8988T (cell line): ENCODE measurements around the gene ANKRD10.
A peak's percentile ranks its signal among the peaks of the same experiment; 100 is the strongest.

Source experiments
- DNase-seq: peaks from one replicate; pipeline ENCODE4 v3.0.0; 2011

ANKRD10 gene

DNA sequence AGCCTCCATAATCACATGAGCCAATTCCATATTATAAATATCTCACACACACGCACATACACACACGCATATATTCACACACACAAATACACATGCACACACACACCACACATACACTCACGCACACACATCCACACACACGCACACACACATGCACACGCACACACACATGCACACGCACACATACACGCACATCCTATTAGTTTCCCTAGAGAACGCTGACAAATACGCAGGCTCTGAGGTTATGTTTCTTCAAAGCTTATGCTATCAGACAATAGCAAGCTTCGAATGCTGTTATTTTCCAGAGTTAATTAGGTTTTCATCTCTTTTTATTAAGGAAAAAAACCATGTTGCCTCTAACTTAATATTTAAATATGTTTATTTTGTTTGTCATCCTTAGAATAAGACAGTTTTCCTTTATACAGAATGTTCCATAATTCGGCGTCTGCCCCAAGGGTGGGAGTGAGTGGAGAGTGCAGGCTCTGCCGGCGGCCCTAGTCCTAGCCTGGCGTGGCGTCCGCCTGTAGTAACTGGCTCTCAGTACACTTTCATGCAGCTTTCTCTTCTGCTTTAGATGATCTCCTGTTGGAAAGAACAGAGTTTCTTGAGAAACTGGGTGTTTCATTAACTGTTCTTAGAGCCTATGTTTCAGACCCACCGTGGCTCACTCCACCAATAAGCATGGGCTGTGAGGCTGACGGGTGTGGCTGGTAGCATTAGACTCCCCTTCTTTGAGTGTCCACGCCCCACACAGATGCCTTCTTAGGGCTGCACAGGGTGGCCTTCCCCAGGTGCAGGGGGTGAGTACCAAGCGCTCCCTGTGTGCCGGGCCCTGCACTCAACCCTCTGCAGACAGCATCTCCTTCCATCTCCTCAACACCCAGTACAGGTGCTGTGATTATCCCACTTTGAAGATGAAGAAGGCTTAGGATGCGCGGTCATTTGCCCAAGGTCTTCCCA lies 30.4 kb upstream of the ANKRD10 start:
- no peak for DNase-seq

DNA sequence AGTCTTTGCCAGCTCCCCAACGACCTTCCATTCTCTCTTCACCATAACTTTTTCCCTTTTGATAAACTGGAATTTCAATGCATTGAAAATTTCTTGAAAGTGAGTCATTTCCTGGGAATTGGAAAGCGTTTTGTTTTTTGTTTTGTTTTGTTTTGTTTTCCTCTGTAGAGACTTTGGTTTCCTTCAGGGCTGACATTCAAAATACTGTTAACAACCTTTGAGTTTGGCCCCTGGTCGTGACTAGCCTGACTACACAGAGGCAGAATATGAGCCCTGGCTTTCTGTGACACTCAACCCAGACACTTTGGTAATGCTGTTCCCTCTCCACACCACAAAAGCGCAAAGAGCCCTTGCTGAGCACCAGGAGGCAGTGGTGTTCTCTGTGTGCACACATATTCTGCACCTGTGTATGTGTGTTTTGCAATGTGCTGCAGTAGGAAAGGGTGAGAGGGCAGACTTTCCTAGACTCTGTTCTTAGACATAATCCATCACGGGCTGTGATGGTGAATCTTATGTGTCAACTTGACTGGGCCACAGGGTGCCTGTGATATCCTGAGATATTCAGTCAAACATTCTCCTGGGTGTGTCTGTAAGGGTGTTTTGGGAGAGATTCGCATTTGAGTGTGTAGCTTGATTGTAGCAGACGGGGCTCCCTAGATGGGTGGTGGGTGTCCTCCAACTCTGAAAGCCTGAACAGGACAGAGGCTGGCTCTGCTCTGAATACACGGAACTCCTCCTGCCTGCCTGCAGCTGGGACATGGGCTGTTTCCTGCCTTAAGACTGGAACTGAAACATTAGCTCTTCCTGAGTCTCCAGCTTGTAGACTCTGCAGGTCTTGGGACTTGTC lies 29.5 kb upstream of the ANKRD10 start:
- peak; percentile 58 for DNase-seq

DNA sequence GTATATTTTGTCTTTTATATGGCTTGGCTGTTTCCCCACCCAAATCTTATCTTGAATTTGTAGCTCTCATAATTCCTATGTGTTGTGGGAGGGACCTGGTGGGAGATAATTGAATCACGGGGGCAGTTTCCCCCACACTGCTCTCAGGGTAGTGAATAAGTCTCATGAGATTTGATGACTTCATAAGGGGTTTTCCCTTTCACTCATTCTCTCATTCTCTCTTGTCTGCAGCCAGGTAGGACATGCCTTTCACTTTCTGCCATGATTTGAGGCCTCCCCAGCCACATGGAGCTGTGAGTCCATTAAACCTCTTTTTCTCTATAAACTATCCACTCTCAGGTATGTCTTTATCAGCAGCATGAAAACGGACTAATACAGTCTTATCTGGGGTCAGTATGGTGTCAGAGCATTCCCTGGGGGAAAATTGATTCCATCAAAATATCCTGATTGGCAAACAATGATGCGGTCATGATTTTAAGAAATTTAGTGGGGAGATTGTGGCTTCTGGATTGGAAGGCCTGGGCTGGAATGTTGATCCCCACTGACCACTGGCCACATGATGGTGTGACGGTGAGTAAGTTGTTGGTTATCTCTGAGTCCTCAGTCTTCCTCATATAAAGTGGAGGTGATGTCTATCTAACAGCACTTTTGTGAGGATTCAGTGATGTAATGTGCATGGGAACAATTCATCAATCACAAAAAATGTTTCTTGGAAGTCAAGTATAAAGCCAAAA lies 27.5 kb upstream of the ANKRD10 start:
- DNase-seq = no peak

DNA sequence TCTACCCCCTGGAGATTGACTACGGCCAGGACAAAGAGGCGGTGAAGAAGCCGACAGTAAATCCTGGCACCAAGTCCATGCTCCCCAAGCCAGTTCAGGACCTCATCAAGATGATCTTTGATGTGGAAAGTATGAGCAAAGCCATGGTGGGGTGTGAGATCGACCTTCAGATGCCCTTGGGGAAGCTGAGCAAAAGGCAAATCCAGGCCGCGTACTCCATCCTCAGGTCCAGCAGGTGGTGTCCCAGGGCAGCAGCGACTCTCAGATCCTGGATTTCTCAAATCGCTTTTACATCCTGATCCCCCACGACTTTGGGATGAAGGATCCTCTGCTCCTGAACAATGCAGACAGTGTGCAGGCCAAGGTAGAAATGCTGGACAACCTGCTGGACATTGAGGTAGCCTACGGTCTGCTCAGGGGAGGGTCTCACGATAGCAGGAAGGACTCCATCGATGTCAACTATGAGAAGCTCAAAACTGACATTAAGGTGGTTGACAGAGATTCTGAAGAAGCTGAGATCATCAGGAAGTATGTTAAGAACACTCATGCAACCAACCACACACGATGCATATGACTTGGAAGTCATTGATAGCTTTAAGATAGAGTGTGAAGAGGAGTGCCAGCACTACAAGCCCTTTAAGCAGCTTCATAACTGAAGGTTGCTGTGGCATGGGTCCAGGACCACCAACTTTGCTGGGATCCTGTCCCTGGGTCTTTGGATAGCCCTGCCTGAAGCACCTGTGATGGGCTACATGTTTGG lies 24.0 kb upstream of the ANKRD10 start:
- DNase-seq = no peak

DNA sequence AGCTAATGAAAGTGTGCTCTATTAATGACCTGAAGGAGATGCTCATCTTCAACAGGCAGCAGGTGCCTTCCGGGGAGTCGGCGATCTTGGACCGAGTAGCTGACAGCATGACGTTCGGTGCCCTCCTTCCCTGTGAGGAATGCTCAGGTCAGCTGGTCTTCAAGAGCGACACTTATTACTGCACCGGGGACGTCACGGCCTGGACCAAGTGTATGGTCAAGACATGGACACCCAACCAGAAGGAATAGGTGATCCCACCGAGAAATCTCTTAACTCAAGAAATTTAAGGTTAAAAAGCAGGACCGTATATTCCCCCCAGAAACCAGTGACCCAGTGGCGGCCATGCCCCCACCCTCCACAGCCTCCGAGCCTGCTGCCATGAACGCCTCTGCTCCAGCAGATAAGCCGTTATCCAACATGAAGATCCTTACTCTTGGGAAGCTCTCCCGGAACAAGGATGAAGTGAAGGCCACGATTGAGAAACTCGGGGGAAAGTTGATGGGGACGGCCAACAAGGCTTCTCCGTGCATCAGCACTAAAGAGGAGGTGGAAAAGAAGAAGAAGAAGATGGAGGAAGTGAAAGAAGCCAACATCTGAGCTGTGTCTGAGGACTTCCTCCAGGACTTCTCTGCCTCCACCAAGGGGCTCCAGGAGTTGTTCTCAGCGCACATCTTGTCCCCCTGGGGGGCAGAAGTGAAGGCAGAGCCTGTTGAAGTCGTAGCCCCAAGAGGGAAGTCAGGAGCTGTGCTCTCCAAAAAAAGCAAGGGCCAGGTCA lies 22.8 kb upstream of the ANKRD10 start:
- no peak for DNase-seq

DNA sequence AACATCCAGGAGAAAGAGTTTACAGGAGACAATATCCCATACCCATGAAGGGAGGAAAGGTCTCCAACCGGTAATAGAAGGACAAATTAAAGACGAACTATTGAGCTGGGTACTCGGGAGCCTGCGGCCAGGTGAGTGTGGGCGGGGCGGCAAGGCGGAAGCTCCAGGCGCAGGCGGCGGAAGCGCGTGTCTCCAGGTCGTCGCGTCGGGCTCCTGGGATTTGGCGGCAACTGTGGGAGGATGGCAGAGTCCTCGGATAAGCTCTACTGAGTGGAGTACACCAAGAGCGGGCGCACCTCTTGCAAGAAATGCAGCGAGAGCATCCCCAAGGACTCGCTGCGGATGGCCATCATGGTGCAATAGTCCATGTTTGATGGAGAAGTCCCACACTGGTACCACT lies 21.6 kb upstream of the ANKRD10 start:
- no peak for DNase-seq

DNA sequence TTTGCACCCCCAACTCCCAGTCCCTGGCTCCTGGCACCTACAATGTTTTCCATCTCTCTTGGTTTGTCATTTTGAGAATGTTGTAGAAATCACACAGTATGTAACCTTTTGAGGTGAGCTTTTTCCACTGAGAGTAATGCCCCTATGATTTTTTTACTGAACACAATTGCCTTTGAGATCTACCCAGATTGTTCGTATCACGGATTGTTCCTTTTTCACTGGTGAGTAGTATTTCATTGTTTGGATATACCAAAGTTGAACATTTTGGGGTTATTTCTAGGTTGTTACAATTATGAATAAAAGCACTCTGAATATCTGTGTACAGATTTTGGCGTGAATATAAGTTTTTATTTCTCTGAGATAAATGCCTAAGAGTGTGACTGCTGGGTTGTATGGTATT lies 17.7 kb upstream of the ANKRD10 start:
- no peak for DNase-seq

DNA sequence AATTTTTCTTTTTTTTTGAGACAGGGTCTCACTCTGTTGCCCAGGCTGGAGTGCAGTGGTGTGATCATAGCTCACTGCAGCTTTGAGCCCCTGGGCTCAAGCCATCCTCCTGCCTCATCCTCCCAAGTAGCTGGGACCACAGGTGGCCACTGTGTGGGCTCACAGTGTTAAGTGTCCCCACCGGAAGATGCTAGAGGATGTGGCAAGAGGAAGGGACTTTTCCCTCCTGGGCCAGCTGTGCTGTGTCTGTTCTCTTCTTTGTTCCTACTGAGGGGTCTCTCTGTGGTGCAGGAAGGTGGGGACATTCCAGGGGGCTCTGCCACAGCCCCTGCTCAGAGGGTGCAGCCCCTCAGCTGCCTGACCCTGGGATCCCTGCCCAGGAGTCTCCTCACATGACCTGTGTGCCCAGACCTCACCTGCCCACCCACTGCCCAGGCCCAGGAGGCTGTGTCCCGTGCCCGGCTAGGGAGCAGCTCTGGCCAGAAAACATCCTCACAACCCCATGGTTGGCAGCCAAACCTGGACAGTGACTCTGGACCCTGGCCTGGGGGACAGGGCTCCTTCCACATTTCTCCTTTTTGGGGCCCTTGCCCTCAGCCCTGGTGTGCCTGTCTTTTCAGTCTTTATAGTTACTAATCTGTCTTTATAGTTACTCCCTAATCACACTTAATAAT lies 14.4 kb upstream of the ANKRD10 start:
- no peak for DNase-seq

DNA sequence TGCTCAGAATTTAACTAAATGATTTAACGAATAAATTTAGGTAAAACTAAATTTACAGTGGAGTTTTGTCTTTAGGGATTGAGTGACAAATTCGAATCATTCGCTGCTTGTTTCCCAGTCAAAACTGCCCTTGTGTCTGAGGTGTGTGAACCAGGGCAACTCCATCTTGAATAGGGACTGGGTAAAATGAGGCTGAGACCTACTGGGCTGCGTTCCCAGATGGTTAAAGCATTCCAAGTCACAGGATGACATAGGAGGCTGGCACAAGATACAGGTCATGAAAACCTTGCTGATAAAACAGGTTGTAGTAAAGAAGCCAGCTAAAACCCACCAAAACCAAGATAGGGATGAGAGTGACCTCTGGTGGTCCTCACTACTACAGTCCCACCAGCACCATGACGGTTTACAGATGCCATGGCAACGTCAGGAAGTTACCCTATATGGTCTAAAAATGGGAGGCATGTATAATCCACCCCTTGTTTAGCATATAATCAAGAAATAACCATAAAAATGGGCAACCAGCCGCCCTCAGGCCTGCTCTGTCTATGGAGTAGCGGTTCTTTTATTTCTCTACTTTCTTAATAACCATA lies 10.2 kb upstream of the ANKRD10 start:
- no peak for DNase-seq

DNA sequence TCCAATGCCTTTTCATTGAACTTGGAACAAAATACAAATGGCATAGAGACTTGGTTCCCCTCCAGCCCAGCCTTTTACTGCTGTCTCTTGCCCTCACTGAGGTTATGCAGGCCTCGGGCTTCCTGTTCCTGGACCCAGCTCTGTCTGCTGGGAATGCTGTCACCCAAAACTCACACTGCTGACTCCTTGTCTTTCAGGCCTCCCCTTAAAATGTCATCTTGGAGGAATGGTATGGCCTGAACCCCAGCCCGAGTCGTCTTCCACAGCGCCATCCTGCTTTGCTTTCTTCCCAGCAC lies 9.7 kb upstream of the ANKRD10 start:
- DNase-seq = no peak

DNA sequence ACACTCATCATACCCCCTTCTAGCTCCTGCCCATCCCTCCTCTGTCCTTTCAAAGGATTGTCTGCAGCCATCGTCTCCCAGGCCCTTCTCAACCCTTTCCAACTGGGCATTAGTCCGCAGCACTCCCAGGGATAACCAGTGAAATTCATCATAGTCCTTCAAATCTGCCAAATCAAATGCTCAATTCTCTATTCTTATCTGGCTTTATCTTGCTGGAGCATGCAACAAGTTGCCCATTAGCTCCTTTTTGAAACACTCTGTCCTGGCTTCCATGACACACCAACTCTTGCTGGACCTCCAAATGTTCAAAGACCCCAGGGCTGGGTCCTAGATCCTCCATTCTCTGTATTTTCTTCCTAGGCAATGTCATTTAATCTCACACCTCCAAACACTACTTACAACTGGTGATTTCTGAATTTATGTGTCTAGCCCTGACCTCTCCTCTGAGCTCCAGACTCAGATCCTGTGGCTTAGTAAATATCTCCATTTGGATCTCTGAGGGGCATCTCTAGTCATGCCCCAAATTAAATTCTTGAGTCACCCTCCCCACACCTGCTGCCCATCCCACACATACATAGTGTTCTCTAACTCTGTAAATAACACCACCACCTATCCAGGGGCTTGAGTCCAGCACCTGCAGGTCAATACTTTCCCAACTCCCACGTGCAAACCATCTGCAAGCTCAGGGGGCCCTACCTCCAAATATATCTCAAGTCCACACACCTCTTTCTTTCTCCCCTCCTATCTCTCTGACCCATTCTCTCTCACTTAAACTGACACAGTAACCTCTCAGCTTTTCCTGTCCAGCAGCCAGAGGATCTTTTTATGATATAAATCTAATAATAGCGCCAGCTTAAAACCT lies 9.1 kb upstream of the ANKRD10 start:
- no peak for DNase-seq

DNA sequence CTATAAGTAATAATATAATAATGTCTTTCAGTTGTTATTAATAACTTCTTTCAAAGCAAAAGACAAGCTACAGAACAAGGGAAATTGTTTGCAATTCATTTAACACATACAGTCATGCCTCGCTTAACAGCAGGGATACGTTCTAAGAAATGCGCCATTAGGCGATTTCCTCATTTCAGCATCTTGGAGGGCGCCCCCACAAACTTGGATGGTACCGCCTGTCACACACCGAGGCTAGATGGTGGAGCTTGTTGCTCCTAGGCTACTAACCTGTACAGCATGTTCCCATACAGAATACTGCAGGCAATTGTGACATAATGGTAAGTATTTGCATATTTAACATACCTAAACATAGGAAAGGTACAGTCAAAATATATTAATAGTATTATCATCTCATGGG lies 8.2 kb upstream of the ANKRD10 start:
- DNase-seq = no peak

DNA sequence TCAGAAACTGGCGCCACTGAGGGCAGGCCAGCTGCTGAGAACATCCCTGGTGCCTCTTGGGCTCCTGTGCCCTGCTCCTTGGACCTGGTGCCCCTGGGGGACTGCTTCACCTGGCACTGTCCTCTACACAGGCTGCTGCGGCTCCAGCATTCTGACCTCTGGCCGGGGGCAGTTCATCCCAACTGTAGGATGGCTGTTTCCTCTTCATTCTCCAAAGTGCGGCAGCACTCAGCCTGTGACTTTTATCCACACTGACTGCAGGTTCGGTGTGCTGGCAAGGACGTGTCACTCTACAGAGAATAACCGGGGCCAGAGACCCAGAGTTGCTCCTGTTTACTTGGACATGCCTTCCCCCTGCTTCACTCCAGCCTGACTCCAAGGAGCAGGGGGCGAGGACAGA lies 7.6 kb upstream of the ANKRD10 start:
- DNase-seq = no peak

DNA sequence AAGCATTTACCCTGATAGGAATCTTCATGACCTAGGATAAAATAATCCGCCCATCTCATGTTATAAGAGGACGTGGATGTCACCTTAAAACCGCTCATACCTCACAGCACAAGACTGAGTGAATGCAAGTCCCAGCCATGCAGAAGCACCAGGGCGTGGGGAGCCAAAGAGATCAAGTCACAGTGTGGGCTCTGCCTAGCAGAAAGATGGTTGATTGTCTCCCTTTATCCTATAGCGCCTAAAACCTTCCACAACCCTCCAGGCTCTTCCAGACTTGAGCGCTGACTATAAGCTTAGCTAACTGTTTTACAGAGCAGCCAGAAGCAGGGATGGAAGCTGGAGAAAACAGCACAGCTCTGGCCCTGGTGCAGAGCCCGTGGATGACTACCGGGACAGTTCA lies 6.8 kb upstream of the ANKRD10 start:
- DNase-seq = no peak

DNA sequence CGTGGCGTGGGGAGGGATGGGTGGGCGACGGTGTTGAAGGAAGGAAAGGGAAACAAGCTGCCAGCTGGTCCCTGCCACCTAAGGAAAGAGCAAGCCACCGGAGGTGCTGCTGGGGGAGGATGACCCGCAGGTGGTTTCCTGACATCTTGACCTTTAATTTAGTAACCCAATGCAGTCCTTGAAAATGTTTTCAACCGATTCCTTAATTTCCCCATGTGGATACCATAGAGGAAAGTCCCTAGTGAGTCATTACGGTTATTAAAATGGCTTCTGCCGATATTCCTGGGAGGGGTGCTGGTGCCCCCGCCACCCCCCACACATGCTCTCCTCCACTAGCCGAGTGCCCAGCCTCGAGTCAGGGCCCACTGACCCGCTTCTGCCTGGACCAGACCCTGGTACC lies 6.3 kb upstream of the ANKRD10 start:
- no peak for DNase-seq

DNA sequence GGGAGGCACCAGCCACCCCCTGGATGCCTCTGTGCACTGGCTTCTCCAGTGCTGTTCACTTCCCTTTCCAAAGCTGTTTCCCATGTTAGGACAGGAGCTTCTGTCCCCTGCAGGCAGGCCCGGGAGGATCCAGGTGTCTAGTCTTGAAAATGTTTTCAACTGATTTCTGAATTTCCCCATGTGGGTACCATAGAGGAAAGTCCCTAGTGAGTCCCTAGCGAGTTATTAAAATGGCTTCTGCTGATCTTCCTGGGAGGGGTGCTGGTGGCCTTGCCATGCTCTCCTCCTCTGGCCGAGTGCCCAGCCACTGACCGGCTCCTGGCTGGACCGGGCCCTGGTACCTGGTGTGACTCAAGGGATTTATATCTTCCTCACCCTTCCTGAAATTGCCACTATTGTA lies 5.2 kb upstream of the ANKRD10 start:
- no peak for DNase-seq

DNA sequence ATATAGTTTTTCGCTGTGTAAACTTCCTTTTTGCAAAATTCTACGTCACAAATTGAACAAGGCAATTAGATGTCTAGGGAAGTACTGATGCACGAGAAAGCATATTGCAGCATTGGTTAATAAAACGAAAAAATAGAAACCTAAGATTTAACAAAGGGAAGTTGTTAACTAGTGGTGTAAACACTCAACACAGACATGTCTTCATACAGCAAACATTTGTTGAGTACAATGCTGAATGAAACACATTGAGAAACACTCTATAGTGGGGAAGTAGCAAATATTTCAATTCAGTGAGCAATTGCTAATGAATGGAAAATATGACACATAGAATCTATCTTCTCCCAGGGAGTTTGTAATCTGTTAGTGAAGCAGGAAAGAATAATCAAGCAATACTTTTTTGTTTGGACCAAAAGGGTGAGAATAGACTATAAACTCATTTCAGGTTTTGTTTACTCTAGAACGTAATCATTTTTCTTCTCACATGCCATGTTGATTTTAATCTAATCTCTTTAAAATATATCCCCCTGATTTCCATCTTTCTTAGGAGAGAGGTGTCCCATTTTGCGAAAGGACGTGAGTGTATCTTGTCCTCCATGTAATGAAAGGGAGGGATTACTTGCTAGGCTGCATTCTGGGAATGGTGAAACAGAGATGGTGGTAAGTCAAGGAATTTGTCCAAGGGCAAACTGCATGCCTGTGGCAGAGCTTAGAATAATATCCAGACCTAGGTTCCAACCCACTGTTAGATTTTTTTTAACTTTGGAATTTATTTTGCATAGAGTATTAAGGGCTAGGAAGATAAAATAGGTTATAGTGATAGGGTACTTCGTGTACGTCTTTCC lies 1.7 kb upstream of the ANKRD10 start:
- no peak for DNase-seq

DNA sequence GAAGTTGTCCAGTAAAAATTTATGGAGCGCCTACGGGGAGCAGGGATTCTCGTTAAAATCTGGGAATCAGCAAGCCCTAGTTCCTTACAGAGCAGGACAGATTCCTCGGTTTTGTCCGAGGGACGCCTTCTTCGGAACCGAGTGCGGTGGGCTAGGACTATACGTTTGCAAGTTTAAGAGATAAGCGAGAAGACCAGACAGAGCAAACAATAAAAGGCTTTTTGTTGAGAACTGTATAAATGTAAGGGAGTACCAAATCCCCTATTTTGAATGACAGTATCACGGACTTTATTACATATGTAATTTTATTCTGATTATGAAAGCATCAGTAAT lies 971 bp upstream of the ANKRD10 start:
- no peak for DNase-seq
